ENCODE results near the gene RBM22. TPM values are rescaled to one million over a fixed set of nuclear protein-coding genes. Genes with fewer than 3 reads are reported as not detected.
A peak's percentile ranks its signal among the peaks of the same experiment; 100 is the strongest.

The RBM22 gene
- total RNA-seq, 2 experiments from 2014 or later, result 53.1 to 59.7 TPM

DNA sequence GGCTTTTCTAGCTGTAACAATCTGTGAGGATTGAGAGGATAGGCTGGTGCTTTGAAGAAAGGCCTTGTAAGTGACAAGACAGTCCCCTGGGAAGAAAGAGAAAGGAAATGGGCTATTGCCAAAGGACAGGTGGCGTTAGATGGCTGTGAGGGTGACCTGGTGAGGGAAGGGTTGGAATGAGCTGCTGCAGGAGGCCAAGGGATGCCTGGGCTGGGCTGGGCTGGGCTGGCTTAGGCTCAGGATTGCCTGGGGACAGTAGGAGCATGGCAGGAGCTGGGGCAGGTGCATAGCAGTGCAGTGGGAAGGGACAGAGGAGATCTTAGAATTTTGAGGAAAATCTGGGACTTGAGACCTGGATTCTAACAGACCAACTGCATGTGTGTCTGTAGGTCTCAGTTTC lies 49.5 kb downstream of the RBM22 start:
- H3K4me1 Mint-ChIP-seq (ENCODE audit: low read depth), result peaks cover 3% of the 10 kb centered on the region
- no peak overlapping the region for H3K27ac Mint-ChIP-seq
- no peaks in the 10 kb centered on the region for H3K36me3 Mint-ChIP-seq (ENCODE audit: low read depth)
- intact Hi-C loops (cut with micrococcal nuclease), result no loop called here
- no peak for DNase-seq
- no peak for ATAC-seq
- POLR2A ChIA-PET, result no interaction called here
- no peaks in the 10 kb centered on the region for H3K9me3 Mint-ChIP-seq
- TF ChIP-seq, protein P1, sequence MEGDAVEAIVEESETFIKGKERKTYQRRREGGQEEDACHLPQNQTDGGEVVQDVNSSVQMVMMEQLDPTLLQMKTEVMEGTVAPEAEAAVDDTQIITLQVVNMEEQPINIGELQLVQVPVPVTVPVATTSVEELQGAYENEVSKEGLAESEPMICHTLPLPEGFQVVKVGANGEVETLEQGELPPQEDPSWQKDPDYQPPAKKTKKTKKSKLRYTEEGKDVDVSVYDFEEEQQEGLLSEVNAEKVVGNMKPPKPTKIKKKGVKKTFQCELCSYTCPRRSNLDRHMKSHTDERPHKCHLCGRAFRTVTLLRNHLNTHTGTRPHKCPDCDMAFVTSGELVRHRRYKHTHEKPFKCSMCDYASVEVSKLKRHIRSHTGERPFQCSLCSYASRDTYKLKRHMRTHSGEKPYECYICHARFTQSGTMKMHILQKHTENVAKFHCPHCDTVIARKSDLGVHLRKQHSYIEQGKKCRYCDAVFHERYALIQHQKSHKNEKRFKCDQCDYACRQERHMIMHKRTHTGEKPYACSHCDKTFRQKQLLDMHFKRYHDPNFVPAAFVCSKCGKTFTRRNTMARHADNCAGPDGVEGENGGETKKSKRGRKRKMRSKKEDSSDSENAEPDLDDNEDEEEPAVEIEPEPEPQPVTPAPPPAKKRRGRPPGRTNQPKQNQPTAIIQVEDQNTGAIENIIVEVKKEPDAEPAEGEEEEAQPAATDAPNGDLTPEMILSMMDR (IDR thresholded peaks at IDR 0.05), result no peak
- CTCF ChIA-PET, result interaction anchor here (0.6 to 0.7 kb wide), 2 partner anchors 74 to 99 kb away, joined by 3 read pairs; no protein-coding TSS in a partner anchor
- no peaks in the 10 kb centered on the region for H3K27me3 Mint-ChIP-seq
- H3K4me3 Mint-ChIP-seq, result no peak overlapping the region

DNA sequence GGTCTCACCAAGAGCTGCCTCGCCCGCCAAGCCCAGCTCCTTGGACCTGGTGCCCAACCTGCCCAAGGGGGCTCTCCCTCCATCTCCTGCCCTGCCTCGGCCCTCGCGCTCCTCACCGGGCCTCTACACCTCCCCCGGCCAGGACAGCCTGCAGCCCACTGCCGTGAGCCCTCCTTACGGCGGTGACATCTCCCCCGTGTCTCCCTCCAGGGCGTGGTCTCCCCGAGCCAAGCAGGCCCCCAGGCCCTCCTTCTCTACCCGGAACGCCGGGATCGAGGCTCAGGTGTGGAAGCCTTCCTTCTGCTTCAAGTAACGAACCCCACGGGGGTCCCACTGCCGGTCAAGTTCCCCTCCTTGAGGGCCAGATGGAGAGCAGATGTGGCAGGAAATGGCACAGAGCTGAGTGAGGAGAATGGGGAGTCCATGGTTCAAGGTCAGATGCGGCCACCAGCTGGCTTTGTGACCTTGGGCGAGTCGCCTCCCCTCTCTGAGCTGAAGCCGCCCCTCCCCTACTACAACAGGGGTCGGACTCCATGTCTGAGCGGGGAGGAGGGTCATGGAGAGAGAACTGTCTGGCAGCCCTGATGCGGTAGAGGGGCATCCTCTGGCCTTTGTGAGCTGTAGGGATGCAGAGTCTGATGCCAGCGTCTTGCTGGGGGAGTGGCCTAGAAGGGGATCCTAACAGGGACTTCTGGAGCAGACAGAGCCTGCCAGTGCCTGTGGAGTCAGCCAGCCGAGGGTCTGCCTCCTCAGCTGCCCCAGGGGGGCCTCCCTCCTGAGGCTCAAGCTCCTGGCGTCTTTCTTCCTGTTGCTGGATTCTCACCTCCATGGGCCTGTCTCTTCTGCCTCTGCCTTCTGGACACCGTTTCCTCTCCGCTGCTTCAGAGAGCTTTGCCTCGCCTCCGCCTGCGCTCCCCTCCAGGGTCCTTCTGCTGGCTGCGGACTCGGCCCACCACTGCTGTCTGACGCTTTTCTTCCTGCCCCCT lies 50.5 kb downstream of the RBM22 start:
- H3K4me1 Mint-ChIP-seq (ENCODE audit: low read depth), result no peaks in the 10 kb centered on the region
- ChIA-PET CTCF (interaction anchor here (1.0 kb wide), 1 partner anchor 90 kb away, joined by 3 read pairs; no protein-coding TSS in a partner anchor), POLR2A (no interaction called here)
- DNase-seq (no peak), ATAC-seq (no peak)
- intact Hi-C loops (cut with micrococcal nuclease), result no loop called here
- TF ChIP-seq, protein P1 (IDR thresholded peaks at IDR 0.05), result no peak
- H3K4me3 Mint-ChIP-seq, result no peak overlapping the region
- H3K36me3 Mint-ChIP-seq (ENCODE audit: low read depth), result no peaks in the 10 kb centered on the region
- H3K9me3 Mint-ChIP-seq, result no peaks in the 10 kb centered on the region
- no peaks in the 10 kb centered on the region for H3K27me3 Mint-ChIP-seq
- peak overlapping the region; percentile 20 for H3K27ac Mint-ChIP-seq

DNA sequence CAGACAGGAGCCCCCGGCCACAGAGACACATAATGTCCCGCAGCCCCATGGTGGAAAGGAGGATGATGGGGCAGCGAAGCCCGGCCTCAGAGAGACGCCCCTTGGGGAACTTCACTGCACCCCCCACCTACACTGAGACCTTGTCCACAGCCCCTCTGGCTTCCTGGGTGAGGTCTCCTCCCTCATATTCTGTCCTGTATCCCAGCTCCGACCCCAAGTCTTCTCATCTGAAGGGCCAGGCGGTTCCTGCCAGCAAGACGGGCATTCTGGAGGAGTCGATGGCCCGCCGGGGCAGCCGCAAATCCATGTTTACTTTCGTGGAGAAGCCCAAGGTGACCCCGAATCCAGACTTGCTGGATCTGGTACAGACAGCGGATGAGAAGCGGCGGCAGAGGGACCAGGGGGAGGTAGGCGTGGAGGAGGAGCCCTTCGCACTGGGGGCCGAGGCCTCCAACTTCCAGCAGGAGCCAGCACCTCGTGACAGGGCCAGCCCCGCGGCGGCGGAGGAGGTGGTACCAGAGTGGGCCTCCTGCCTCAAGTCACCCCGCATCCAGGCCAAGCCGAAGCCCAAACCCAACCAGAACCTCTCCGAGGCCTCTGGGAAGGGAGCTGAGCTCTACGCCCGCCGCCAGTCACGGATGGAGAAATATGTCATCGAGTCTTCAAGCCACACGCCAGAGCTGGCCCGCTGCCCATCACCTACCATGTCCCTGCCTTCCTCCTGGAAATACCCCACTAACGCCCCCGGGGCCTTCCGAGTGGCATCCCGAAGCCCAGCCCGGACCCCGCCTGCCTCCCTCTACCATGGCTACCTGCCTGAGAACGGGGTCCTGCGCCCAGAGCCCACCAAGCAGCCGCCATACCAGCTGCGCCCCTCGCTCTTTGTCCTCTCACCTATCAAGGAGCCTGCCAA lies 51.5 kb downstream of the RBM22 start:
- intact Hi-C loops (cut with micrococcal nuclease), result no loop called here
- no peaks in the 10 kb centered on the region for H3K36me3 Mint-ChIP-seq (ENCODE audit: low read depth)
- no peak overlapping the region for H3K27ac Mint-ChIP-seq
- H3K9me3 Mint-ChIP-seq, result no peaks in the 10 kb centered on the region
- ATAC-seq (no peak), DNase-seq (no peak)
- no peaks in the 10 kb centered on the region for H3K4me1 Mint-ChIP-seq (ENCODE audit: low read depth)
- CTCF ChIA-PET, result interaction anchor here (1.0 kb wide), 1 partner anchor 89 kb away, joined by 3 read pairs; no protein-coding TSS in a partner anchor
- TF ChIP-seq, protein P1 (IDR thresholded peaks at IDR 0.05), result no peak
- H3K27me3 Mint-ChIP-seq, result no peaks in the 10 kb centered on the region
- H3K4me3 Mint-ChIP-seq, result no peak overlapping the region
- POLR2A ChIA-PET, result no interaction called here

DNA sequence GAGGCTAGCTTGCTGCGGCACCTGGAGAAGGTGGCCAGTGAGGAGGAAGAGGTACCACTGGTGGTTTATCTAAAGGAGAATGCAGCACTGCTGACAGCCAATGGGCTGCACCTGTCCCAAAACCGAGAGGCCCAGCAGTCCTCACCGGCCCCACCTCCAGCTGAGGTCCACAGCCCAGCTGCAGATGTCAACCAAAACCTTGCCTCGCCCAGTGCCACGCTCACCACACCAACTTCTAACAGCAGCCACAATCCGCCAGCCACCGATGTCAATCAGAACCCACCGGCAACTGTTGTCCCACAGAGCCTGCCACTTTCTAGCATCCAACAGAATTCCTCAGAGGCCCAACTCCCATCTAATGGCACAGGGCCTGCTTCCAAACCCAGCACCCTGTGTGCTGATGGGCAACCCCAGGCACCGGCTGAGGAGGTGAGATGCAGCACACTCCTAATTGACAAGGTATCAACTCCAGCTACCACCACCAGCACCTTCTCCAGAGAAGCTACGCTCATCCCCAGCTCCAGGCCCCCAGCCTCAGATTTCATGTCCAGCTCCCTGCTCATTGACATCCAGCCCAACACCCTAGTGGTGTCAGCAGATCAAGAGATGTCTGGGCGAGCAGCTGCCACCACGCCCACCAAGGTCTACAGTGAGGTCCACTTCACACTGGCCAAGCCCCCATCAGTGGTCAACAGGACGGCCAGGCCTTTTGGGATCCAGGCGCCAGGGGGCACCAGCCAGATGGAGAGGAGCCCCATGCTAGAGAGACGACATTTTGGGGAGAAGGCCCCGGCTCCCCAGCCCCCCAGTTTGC lies 52.4 kb downstream of the RBM22 start:
- H3K4me3 Mint-ChIP-seq, result no peak overlapping the region
- no peak for ATAC-seq
- POLR2A ChIA-PET, result no interaction called here

More for the DNA sequence above, 52.4 kb downstream of the RBM22 start:
- TF ChIP-seq, protein P1 (IDR thresholded peaks at IDR 0.05), result no peak
- CTCF ChIA-PET, result no interaction called here
- H3K36me3 Mint-ChIP-seq (ENCODE audit: low read depth), result no peaks in the 10 kb centered on the region
- DNase-seq, result no peak
- no peak overlapping the region for H3K27ac Mint-ChIP-seq
- no peaks in the 10 kb centered on the region for H3K27me3 Mint-ChIP-seq
- H3K4me1 Mint-ChIP-seq (ENCODE audit: low read depth), result no peaks in the 10 kb centered on the region
- H3K9me3 Mint-ChIP-seq, result no peaks in the 10 kb centered on the region
- intact Hi-C loops (cut with micrococcal nuclease), result no loop called here
